Measurements from ENCODE around the gene PSPH.
"Not testable (repeated sequence)": the region's sequence is repeated elsewhere in the genome, so short reads cannot be mapped to it uniquely, and the experiment has no call there.

PSPH gene

GRCh38 chr7:56040730-56041129 lies 10.5 kb downstream of the PSPH start:
- peaks cover 18% of the 10 kb centered on the region for H3K36me3 Mint-ChIP-seq
- no peaks in the 10 kb centered on the region for H3K9me3 Mint-ChIP-seq
- no peak overlapping the region for H3K4me3 Mint-ChIP-seq
- H3K4me1 Mint-ChIP-seq: no peaks in the 10 kb centered on the region
- ATAC-seq: no peak
- DNase-seq (ENCODE audit: low spot score in 2 of 2): no peak
- no peak overlapping the region for H3K27ac Mint-ChIP-seq

GRCh38 chr7:56033671-56034432 lies 17.4 kb downstream of the PSPH start:
- H3K4me1 Mint-ChIP-seq: no peaks in the 10 kb centered on the region
- ATAC-seq: peak; percentile 93
- no peak overlapping the region for H3K27ac Mint-ChIP-seq
- peak; percentile 39 to 86 for DNase-seq (ENCODE audit: low spot score in 2 of 2)
- H3K36me3 Mint-ChIP-seq: peaks cover 1% of the 10 kb centered on the region
- no peaks in the 10 kb centered on the region for H3K9me3 Mint-ChIP-seq
- H3K4me3 Mint-ChIP-seq: peak overlapping the region; percentile 71

GRCh38 chr7:56032578-56032977 lies 18.7 kb downstream of the PSPH start:
- H3K9me3 Mint-ChIP-seq; ATAC-seq; DNase-seq (ENCODE audit: low spot score in 2 of 2); H3K36me3 Mint-ChIP-seq; H3K4me1 Mint-ChIP-seq; H3K27ac Mint-ChIP-seq: not testable (repeated sequence)
- H3K4me3 Mint-ChIP-seq: peak overlapping the region; percentile 71

GRCh38 chr7:56031556-56031955 lies 19.7 kb downstream of the PSPH start:
- H3K36me3 Mint-ChIP-seq; DNase-seq (ENCODE audit: low spot score in 2 of 2); H3K4me3 Mint-ChIP-seq; H3K9me3 Mint-ChIP-seq; H3K4me1 Mint-ChIP-seq; H3K27ac Mint-ChIP-seq; ATAC-seq: not testable (repeated sequence)

GRCh38 chr7:56030340-56030739 lies 20.9 kb downstream of the PSPH start:
- ATAC-seq (no peak), DNase-seq (ENCODE audit: low spot score in 2 of 2) (no peak)
- Mint-ChIP-seq H3K27ac (no peak overlapping the region), H3K4me3 (no peak overlapping the region), H3K4me1 (no peaks in the 10 kb centered on the region), H3K9me3 (no peaks in the 10 kb centered on the region), H3K36me3 (peaks cover 7% of the 10 kb centered on the region)

GRCh38 chr7:56028942-56029630 lies 22.2 kb downstream of the PSPH start:
- no peak for ATAC-seq
- no peak overlapping the region for H3K27ac Mint-ChIP-seq
- H3K9me3 Mint-ChIP-seq: no peaks in the 10 kb centered on the region
- DNase-seq (ENCODE audit: low spot score in 2 of 2): no peak
- no peaks in the 10 kb centered on the region for H3K4me1 Mint-ChIP-seq
- H3K4me3 Mint-ChIP-seq: no peak overlapping the region
- H3K36me3 Mint-ChIP-seq: peaks cover 7% of the 10 kb centered on the region

- DNase-seq (ENCODE audit: low spot score in 2 of 2) (no peak), ATAC-seq (no peak)
- Mint-ChIP-seq H3K9me3 (no peaks in the 10 kb centered on the region), H3K4me3 (no peak overlapping the region), H3K27ac (no peak overlapping the region), H3K36me3 (peaks cover 7% of the 10 kb centered on the region), H3K4me1 (no peaks in the 10 kb centered on the region)
Observed at GRCh38 chr7:56026538-56026937, 24.7 kb downstream of the PSPH start.

- H3K27ac Mint-ChIP-seq: no peak overlapping the region
- H3K9me3 Mint-ChIP-seq: no peaks in the 10 kb centered on the region
- ATAC-seq: no peak
- H3K4me3 Mint-ChIP-seq: no peak overlapping the region
- peaks cover 31% of the 10 kb centered on the region for H3K36me3 Mint-ChIP-seq
- DNase-seq (ENCODE audit: low spot score in 2 of 2): no peak
- no peaks in the 10 kb centered on the region for H3K4me1 Mint-ChIP-seq
Observed at GRCh38 chr7:56023500-56023899, 27.7 kb downstream of the PSPH start.

- DNase-seq (ENCODE audit: low spot score in 2 of 2) (no peak), ATAC-seq (no peak)
- Mint-ChIP-seq H3K27ac (no peak overlapping the region), H3K9me3 (no peaks in the 10 kb centered on the region), H3K4me3 (no peak overlapping the region), H3K4me1 (no peaks in the 10 kb centered on the region), H3K36me3 (peaks cover 51% of the 10 kb centered on the region)
Observed at GRCh38 chr7:56019501-56019900, 31.7 kb downstream of the PSPH start.

- not testable (repeated sequence) for H3K4me3 Mint-ChIP-seq, H3K27ac Mint-ChIP-seq
Observed at GRCh38 chr7:56017015-56017414, 34.2 kb downstream of the PSPH start.

GRCh38 chr7:56009695-56010094 lies 41.5 kb downstream of the PSPH start:
- Mint-ChIP-seq H3K36me3 (peaks cover 23% of the 10 kb centered on the region), H3K4me3 (no peak overlapping the region), H3K9me3 (no peaks in the 10 kb centered on the region), H3K4me1 (peaks cover 2% of the 10 kb centered on the region), H3K27ac (no peak overlapping the region)
- ATAC-seq (no peak), DNase-seq (ENCODE audit: low spot score in 2 of 2) (no peak)

More at GRCh38 chr7:56017015-56017414, 34.2 kb downstream of the PSPH start:
- not testable (repeated sequence) for H3K9me3 Mint-ChIP-seq; H3K4me1 Mint-ChIP-seq; ATAC-seq; DNase-seq (ENCODE audit: low spot score in 2 of 2)
- H3K36me3 Mint-ChIP-seq: peaks cover 62% of the 10 kb centered on the region

GRCh38 chr7:56007891-56008290 lies 43.4 kb downstream of the PSPH start:
- Mint-ChIP-seq H3K4me1 (peaks cover 4% of the 10 kb centered on the region), H3K4me3 (no peak overlapping the region), H3K9me3 (no peaks in the 10 kb centered on the region), H3K27ac (no peak overlapping the region), H3K36me3 (peaks cover 15% of the 10 kb centered on the region)
- DNase-seq (ENCODE audit: low spot score in 2 of 2): no peak
- no peak for ATAC-seq

GRCh38 chr7:56007167-56007652 lies 44.0 kb downstream of the PSPH start:
- peak; percentile 62 for ATAC-seq
- Mint-ChIP-seq H3K9me3 (no peaks in the 10 kb centered on the region), H3K4me1 (peaks cover 4% of the 10 kb centered on the region), H3K27ac (no peak overlapping the region), H3K36me3 (peaks cover 14% of the 10 kb centered on the region), H3K4me3 (no peak overlapping the region)
- no peak for DNase-seq (ENCODE audit: low spot score in 2 of 2)

GRCh38 chr7:56003749-56004148 lies 47.5 kb downstream of the PSPH start:
- no peak overlapping the region for H3K27ac Mint-ChIP-seq
- ATAC-seq: no peak
- no peak overlapping the region for H3K4me3 Mint-ChIP-seq
- H3K36me3 Mint-ChIP-seq: peaks cover 16% of the 10 kb centered on the region
- H3K4me1 Mint-ChIP-seq: peaks cover 13% of the 10 kb centered on the region
- no peak for DNase-seq (ENCODE audit: low spot score in 2 of 2)
- H3K9me3 Mint-ChIP-seq: no peaks in the 10 kb centered on the region

- Mint-ChIP-seq H3K4me1 (peaks cover 9% of the 10 kb centered on the region), H3K9me3 (no peaks in the 10 kb centered on the region), H3K27ac (no peak overlapping the region), H3K36me3 (peaks cover 70% of the 10 kb centered on the region), H3K4me3 (no peak overlapping the region)
- DNase-seq (ENCODE audit: low spot score in 2 of 2) (no peak), ATAC-seq (no peak)
Observed at GRCh38 chr7:55996856-55997500, 54.3 kb downstream of the PSPH start.

All from stimulated activated effector memory CD8-positive, alpha-beta T cell treated with anti-CD3 and anti-CD28 coated beads, Interleukin-12 subunit alpha, Interleukin-12 subunit beta, amount 100 ng/mL, for 72 hours (primary cell).